Measurements from ENCODE around the gene PLIN1.

The PLIN1 gene

DNA sequence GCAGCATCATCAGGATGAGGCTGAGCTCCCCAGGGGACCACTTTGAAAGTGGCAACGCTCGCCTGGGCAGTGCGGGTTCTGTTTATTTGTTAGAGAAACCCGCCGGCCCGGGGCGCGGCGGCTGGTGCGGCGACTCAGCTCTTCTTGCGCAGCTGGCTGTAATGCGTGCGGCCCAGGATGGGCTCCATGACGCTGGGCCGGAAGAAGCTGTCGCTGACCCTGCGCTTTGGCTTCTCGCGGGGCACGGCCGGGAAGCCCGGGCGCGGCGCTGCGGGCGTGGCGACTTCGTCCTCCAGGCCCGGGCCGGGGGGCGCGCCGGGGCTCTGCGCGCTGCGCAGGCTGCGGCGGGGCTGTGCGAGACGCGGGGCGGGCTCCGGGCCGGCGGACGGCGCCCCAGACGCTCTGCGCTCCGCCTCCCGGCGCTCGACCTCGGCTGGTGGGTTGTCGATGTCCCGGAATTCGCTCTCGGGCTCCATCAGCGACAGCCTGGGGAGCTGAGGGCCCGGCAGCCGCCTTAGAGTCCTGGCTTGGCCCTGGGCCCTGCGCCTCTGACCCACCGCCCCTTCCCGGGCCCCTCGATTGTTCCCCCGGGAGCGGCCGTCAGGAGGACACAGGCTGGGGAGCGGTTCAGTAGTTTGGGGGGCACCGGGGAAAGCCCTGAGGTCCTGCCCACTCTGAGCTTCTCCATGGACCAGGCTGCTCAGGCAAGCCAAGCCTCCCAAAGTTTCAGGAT, 13.6 kb downstream of the PLIN1 start:
- H3K4me3 ChIP-seq (ENCODE audit: extremely low read depth, insufficient read depth, low read length, poor library complexity, severe bottlenecking): peak overlapping the region; percentile 19
- peaks cover 18% of the 10 kb centered on the region for H3K4me1 ChIP-seq (ENCODE audit: control insufficient read depth, insufficient read depth, low read length, poor library complexity, severe bottlenecking)
- no peaks in the 10 kb centered on the region for H3K9me3 ChIP-seq (ENCODE audit: control insufficient read depth, low read length)
- no peak overlapping the region for H3K27ac ChIP-seq (ENCODE audit: low read depth, low read length, severe bottlenecking)
- 8 to 9% methylated on average over 49 to 55 of the region's 72 CpGs for WGBS, 2 experiments (ENCODE audit: insufficient coverage in 2 of 2)
- no peaks in the 10 kb centered on the region for H3K36me3 ChIP-seq (ENCODE audit: control insufficient read depth, insufficient read depth, low read length)

- H3K27ac ChIP-seq (ENCODE audit: low read depth, low read length, severe bottlenecking): no peak overlapping the region
These were observed 14.5 kb downstream of the PLIN1 start for GRCh38 chr15:89664441-89665350.

DNA sequence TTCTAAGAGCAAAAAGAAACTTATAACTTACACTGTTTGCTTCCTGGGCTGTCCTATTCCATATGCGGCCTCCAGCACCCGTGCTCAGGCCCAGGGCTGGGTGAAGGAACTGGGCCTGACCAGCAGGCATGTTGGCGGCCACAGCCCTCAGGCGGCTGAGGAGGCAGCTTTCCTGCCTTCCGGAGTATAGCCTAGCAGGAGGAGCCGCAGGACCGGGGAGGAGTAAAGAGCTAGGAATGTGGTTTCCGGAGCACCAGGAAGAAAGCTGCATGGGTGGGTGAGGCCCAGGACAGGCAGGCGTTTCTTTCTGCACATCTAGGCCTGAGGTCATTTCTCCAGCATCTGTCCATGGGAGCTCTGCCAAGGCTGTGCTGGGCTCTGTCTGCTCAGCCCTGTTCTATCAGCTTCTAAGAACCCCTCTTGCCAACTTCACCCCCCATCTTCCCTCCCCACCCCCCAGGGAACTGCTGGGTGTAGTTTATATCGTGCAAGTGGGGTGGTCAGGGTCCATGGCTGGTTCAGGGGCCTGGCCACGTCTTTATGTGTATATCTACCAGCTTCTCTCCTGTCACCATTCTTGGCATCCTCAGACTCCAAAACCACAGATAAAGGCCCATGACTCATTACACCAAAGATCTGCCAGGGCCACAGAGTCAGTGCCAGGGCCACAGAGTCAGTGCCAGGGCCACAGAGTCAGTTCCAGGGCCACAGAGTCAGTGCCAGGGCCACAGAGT, 16.1 kb downstream of the PLIN1 start:
- no peak overlapping the region for H3K27ac ChIP-seq (ENCODE audit: low read depth, low read length, severe bottlenecking)
- H3K9me3 ChIP-seq (ENCODE audit: control insufficient read depth, low read length): no peaks in the 10 kb centered on the region
- no peak overlapping the region for H3K4me3 ChIP-seq (ENCODE audit: extremely low read depth, insufficient read depth, low read length, poor library complexity, severe bottlenecking)
- no peaks in the 10 kb centered on the region for H3K36me3 ChIP-seq (ENCODE audit: control insufficient read depth, insufficient read depth, low read length)
- H3K4me1 ChIP-seq (ENCODE audit: control insufficient read depth, insufficient read depth, low read length, poor library complexity, severe bottlenecking): peaks cover 18% of the 10 kb centered on the region
- 68 to 75% methylated on average over 10 of the region's 11 CpGs for WGBS, 2 experiments (ENCODE audit: insufficient coverage in 2 of 2)

More at GRCh38 chr15:89664441-89665350, 14.5 kb downstream of the PLIN1 start:
- WGBS, 2 experiments (ENCODE audit: insufficient coverage in 2 of 2): 72 to 82% methylated on average over 6 to 7 of the region's 13 CpGs
- H3K4me3 ChIP-seq (ENCODE audit: extremely low read depth, insufficient read depth, low read length, poor library complexity, severe bottlenecking): peak overlapping the region; percentile 19
- H3K4me1 ChIP-seq (ENCODE audit: control insufficient read depth, insufficient read depth, low read length, poor library complexity, severe bottlenecking): peaks cover 18% of the 10 kb centered on the region
- H3K9me3 ChIP-seq (ENCODE audit: control insufficient read depth, low read length): no peaks in the 10 kb centered on the region
- no peaks in the 10 kb centered on the region for H3K36me3 ChIP-seq (ENCODE audit: control insufficient read depth, insufficient read depth, low read length)

GRCh38 chr15:89660556-89660955, 18.6 kb downstream of the PLIN1 start:
- H3K4me1 ChIP-seq (ENCODE audit: control insufficient read depth, insufficient read depth, low read length, poor library complexity, severe bottlenecking): peaks cover 17% of the 10 kb centered on the region
- no peak overlapping the region for H3K27ac ChIP-seq (ENCODE audit: low read depth, low read length, severe bottlenecking)
- no peaks in the 10 kb centered on the region for H3K36me3 ChIP-seq (ENCODE audit: control insufficient read depth, insufficient read depth, low read length)
- WGBS, 2 experiments (ENCODE audit: insufficient coverage in 2 of 2): 71% methylated on average over 1 of the region's 2 CpGs; no CpG with 5 or more reads in 1 of the 2 experiments
- H3K9me3 ChIP-seq (ENCODE audit: control insufficient read depth, low read length): no peaks in the 10 kb centered on the region
- no peak overlapping the region for H3K4me3 ChIP-seq (ENCODE audit: extremely low read depth, insufficient read depth, low read length, poor library complexity, severe bottlenecking)

GRCh38 chr15:89659295-89659694, 19.9 kb downstream of the PLIN1 start:
- Histone ChIP-seq H3K4me1 (ENCODE audit: control insufficient read depth, insufficient read depth, low read length, poor library complexity, severe bottlenecking) (peaks cover 14% of the 10 kb centered on the region), H3K9me3 (ENCODE audit: control insufficient read depth, low read length) (no peaks in the 10 kb centered on the region), H3K4me3 (ENCODE audit: extremely low read depth, insufficient read depth, low read length, poor library complexity, severe bottlenecking) (no peak overlapping the region), H3K36me3 (ENCODE audit: control insufficient read depth, insufficient read depth, low read length) (no peaks in the 10 kb centered on the region), H3K27ac (ENCODE audit: low read depth, low read length, severe bottlenecking) (no peak overlapping the region)
- 86 to 100% methylated on average over 1 of the region's 2 CpGs for WGBS, 2 experiments (ENCODE audit: insufficient coverage in 2 of 2)

DNA sequence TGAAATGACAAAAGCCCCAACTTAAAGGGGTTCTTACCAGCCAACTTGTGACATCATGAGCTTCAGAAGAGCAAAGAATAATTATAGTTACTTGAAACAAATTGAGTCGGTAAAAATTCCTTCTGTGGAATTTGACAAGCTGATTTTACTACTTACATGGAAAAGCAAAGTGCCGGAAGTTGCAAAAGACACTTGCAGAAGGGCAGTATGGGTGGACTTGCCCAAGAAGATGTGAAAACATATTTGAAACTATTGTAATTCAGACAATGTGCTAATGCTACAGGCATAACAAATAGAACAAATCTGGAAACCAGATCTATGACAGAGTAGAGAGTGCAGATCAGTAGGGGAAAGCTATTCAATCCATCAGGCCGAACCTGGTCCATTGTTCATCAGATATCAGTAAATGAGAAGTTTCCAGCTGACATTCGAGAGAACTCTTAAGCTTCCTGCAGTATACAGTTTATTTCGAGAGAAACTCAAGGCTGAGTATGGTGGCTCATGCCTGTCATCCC, 21.4 kb downstream of the PLIN1 start:
- H3K36me3 ChIP-seq (ENCODE audit: control insufficient read depth, insufficient read depth, low read length): no peaks in the 10 kb centered on the region

DNA sequence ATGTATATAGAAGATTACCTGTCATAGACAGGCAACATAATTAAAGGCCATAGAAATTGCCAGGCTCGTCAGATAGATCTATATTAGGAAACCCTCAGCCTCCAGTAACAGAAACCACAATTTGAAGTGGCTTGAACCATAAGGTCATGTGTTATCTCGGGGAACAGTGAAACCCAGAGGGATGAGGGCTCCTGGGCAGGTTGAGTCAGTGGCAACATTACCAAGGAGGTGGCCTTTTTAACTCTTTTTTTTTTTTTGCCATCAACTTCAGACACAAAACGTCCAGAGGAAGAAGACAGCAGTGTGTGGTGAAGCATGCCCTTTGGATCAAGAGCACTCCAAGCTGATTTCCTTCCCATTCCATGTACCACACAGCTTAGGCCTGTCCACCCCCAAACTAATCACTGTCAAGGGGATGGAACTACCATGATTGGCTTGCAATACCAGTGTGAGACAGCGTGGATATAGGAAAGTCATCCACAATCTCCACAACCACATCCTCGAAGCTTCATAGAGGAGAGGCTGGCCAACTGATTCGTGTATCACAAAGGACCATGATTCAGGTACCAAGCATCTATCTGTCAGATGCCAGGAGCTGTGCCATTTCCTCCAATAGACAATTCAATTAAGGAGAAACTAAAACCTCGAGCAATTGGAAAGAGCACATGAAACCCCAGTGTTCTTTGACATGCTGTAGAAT, 22.9 kb downstream of the PLIN1 start:
- peaks cover 9% of the 10 kb centered on the region for H3K36me3 ChIP-seq (ENCODE audit: control insufficient read depth, insufficient read depth, low read length)
- 85 to 92% methylated on average over 3 to 6 of the region's 7 CpGs for WGBS, 2 experiments (ENCODE audit: insufficient coverage in 2 of 2)
- H3K4me1 ChIP-seq (ENCODE audit: control insufficient read depth, insufficient read depth, low read length, poor library complexity, severe bottlenecking): peaks cover 5% of the 10 kb centered on the region
- H3K4me3 ChIP-seq (ENCODE audit: extremely low read depth, insufficient read depth, low read length, poor library complexity, severe bottlenecking): no peak overlapping the region
- H3K27ac ChIP-seq (ENCODE audit: low read depth, low read length, severe bottlenecking): no peak overlapping the region
- H3K9me3 ChIP-seq (ENCODE audit: control insufficient read depth, low read length): no peaks in the 10 kb centered on the region

More for the DNA sequence above, 21.4 kb downstream of the PLIN1 start:
- H3K27ac ChIP-seq (ENCODE audit: low read depth, low read length, severe bottlenecking): no peak overlapping the region
- 92 to 95% methylated on average over 3 to 5 of the region's 5 CpGs for WGBS, 2 experiments (ENCODE audit: insufficient coverage in 2 of 2)
- no peak overlapping the region for H3K4me3 ChIP-seq (ENCODE audit: extremely low read depth, insufficient read depth, low read length, poor library complexity, severe bottlenecking)
- no peaks in the 10 kb centered on the region for H3K9me3 ChIP-seq (ENCODE audit: control insufficient read depth, low read length)
- H3K4me1 ChIP-seq (ENCODE audit: control insufficient read depth, insufficient read depth, low read length, poor library complexity, severe bottlenecking): peaks cover 9% of the 10 kb centered on the region

DNA sequence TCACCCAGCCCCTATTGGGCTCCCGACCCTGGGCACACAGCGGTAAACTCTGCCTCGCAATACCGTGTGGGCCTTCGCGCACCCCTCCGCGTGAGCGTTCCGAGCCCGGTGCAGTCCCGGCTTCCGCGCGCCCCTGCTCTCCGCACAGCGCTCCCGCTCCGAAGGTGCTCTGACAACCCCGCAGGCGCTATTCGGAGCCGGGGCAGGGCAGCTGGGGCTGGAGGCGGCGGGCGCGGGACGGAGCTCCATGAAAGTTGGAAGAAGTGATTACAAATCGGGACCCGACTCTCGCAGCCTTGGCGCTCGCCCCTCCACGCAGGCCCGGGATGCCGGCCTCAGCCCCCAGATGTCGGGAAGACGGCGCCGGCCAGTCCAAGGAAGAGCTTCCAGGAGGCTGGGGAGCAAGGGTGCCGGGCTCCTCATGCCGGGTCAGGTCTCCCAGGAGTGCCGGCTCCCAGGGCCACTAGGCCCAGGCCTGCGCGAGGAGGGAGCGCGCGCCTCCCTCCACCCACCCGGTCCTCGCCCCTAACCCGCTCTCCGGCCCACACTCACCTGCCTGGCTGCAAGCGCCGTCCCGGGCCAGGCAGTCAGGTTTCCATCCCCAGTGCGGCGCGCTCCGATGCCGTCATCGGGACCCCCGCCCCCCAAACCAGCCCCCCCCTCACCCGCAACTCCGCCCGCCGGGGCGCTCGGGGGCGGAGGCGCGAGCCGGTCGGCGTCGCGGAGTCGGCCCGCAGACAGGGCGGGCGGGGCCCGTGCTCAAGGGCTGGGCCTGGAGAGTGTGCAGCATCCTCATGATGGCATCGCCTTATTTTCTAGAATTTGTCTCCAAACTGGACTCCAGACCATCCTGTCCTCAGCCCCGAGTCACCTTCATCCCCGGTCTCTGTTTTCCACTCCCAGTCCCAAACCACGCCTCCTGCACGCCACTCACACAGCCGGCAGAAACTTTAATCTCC, 24.0 kb downstream of the PLIN1 start, which contains the start of gene KIF7:
TSS of gene KIF7 (minus strand) at position 621 of the 959 bp plus-strand sequence. CDS start 2,537 bp downstream, outside the sequence.
- Histone ChIP-seq H3K36me3 (ENCODE audit: control insufficient read depth, insufficient read depth, low read length) (peaks cover 15% of the 10 kb centered on the region), H3K9me3 (ENCODE audit: control insufficient read depth, low read length) (no peaks in the 10 kb centered on the region), H3K4me3 (ENCODE audit: extremely low read depth, insufficient read depth, low read length, poor library complexity, severe bottlenecking) (peak within 1 kb of the TSS; percentile 76), H3K4me1 (ENCODE audit: control insufficient read depth, insufficient read depth, low read length, poor library complexity, severe bottlenecking) (peaks cover 5% of the 10 kb centered on the region), H3K27ac (ENCODE audit: low read depth, low read length, severe bottlenecking) (no peak within 1 kb of the TSS)
- WGBS, 2 experiments (ENCODE audit: insufficient coverage in 2 of 2): 2% methylated on average over 55 to 67 of the region's 87 CpGs

DNA sequence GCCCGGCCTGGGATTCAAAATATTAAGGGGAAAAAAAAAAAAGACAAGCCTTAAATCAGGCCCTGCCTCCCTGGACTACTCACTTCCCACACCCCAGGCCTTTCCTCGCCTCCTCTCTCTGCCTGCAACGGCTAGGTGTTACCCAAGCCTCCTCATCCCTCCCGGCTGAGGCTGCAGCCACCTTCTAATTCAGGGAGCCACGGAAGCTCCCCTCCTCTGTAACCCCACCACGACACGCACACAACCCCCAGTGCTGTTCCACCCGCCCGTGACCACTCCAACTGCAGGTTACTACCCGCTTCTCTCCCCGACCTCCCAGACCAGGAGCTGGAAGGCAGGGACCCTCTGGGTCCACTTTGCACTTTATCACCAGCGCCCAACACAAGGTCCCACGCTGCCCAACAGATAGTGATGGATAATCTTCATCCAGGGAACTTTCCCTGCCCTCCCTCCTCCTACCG, 24.8 kb downstream of the PLIN1 start:
- Histone ChIP-seq H3K36me3 (ENCODE audit: control insufficient read depth, insufficient read depth, low read length) (peaks cover 22% of the 10 kb centered on the region), H3K4me3 (ENCODE audit: extremely low read depth, insufficient read depth, low read length, poor library complexity, severe bottlenecking) (peak overlapping the region; percentile 76), H3K4me1 (ENCODE audit: control insufficient read depth, insufficient read depth, low read length, poor library complexity, severe bottlenecking) (peaks cover 5% of the 10 kb centered on the region), H3K9me3 (ENCODE audit: control insufficient read depth, low read length) (no peaks in the 10 kb centered on the region), H3K27ac (ENCODE audit: low read depth, low read length, severe bottlenecking) (no peak overlapping the region)
- 30 to 34% methylated on average over 5 to 12 of the region's 14 CpGs for WGBS, 2 experiments (ENCODE audit: insufficient coverage in 2 of 2)
